ENCODE measurements around the gene ADAMTS18.
A peak's percentile ranks its signal among the peaks of the same experiment; 100 is the strongest.
"Not testable (repeated sequence)": the region's sequence is repeated elsewhere in the genome, so short reads cannot be mapped to it uniquely, and the experiment has no call there.

Gene ADAMTS18

GRCh38 chr16:77290451-77291115 is 144.3 kb downstream of the ADAMTS18 start:
- DNase-seq: no peak

DNA sequence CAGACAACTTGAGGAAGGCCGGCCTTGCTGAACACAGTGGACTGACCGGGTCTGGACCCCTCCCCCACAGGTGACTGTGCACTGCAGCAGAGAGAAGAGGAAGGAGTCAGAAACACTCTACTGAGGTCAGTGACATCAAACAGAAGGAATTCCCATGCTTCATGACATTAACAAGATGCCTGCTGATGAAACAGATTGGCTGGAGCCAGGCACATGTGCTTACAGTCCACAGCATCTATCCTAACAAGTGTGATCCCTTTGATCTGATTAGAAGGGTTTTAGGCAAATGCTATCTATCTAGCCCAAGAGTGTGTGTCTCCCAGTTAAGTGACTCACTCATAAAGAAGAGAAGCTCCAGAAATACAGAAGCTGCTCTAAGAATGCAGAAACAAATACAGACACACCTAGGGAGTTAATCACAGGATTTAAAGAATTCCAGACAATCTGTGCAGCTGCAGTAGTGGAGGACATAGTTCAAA is 145.5 kb downstream of the ADAMTS18 start:
- DNase-seq: no peak

DNA sequence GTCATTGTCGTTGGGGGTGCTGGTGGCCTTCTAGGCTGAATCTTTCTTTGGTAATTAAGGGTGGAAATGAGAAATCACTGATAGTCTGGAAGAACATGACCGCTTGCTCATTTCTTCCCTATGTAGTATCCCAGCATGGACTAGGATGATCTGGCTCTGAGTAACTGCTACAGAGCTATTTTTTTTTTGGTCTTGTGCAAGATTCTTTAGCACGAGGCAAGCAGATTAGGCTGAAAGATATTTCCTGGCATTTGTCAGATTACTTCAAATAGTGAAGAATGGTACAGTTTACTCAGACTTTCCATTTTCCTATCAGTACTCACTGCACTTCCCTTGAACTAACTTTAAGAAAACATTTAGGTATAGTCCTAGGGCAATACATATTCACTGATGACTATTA is 146.6 kb downstream of the ADAMTS18 start:
- DNase-seq: no peak

GRCh38 chr16:77285676-77286075 is 149.2 kb downstream of the ADAMTS18 start:
- DNase-seq: no peak

DNA sequence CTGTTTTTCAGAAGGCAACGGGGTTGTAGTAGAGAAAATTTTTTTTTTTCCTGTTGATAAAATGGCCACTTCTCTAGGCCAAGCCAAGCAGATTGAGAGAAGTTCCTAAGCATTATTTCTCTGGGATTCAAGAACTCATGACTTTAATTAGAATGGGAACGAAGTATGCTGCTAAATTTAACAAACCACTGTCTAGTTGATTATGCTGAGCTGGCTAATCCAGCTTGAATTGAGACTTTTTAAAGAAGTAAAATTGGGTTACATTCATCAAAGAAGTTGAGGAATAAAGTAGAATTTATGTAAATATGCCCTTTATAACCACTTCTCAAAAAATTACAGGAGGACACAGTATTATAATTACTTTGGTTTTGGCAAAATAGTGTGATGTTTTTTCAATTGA is 152.5 kb downstream of the ADAMTS18 start:
- no peak for DNase-seq

- DNase-seq: not testable (repeated sequence)
Observed at GRCh38 chr16:77279316-77279715, 155.5 kb downstream of the ADAMTS18 start.

DNA sequence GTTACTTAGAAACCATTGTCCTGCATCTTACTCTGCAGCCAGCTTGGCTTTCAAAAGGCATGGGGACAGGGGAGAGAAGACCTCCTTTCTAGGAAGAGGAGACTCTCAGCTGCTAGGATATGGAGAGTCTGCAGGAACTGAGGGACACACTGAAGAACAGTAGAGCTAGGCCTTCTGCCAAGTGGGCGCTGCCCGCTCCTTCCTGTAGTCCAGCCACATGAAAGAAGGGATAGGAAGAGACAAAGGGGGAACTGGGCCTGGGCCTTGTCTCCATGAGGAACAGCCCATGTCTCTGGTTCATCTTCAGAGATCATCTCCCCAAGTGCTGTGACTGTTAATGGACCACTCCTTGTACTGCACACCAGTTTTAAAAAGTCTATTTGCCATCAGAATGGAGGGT is 157.3 kb downstream of the ADAMTS18 start:
- no peak for DNase-seq

GRCh38 chr16:77277141-77277540 is 157.7 kb downstream of the ADAMTS18 start:
- no peak for DNase-seq

DNA sequence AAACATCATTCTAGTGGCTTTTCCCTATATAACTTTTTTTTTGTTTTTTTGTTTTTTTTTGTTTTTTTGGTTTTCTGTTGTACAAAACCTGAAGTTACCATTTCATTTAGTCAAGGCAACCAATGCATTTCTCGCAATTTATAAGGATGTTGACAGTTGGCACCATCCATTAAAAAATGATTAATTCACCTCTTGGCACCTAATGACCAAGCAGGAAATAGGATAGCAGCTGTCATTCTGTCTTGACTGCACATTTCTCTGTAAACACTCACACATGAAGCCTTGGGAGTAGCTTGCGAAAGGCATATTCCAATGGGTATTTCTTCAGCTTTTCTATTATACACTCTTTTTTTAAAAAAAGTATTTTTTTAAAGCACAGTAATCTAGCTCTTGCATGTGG is 158.2 kb downstream of the ADAMTS18 start:
- no peak for DNase-seq

DNA sequence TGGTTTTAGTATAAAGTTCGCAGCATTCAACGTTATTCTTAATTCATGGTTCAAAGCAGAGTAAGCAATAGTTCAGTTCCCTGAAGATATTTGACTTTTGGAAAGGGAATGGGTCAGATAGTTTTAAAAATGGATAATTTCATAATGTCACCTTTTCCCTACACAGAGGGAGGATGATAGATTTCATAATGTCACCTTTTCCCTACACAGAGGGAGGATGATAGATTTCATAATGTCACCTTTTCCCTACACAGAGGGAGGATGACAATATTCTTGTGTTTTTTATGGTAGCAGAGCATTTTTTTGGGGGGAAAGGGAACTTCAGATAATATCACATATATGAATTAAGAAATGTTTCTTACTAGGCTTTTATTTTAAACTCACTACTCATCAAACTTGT is 159.5 kb downstream of the ADAMTS18 start:
- not testable (repeated sequence) for DNase-seq

DNA sequence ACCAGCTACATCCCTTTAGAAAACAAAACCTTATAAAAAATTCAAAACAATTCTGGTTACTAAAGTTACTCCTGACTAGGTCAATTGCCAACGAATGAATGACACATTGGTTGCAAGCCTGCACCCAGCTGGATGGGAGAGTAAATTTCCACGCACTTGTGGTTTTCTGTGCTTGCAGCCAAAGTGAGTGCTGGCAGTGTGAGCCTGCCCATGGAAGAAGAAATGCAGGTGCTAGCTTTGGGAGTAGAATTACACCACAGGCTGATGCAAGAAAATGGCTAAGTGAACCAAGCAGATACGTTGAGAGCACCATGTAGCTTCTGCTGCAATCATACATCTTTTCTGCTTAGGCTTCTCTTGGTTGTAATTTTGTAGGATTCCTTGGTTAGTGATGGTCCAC is 161.0 kb downstream of the ADAMTS18 start:
- no peak for DNase-seq

GRCh38 chr16:77271532-77272426 is 163.1 kb downstream of the ADAMTS18 start:
- DNase-seq: peak in 21 of 58 donors; percentile 1 to 59 (median 15)

DNA sequence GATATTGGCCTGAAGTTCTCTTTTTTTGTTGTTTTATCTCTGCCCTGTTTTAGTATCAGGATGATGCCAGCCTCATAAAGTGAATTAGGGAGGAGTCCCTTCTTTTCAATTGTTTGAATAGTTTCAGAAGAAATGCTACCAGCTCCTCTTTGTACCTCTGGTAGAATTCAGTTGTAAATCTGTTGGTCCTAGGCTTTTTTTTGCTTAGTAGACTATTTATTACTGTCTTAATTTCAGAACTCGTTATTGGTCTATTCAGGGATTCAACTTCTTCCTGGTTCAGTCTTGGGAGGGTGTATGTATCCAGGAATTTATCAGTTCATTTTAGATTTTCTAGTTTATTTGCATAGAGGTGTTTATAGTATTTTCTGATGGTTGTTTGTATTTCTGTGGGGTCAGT is 168.6 kb downstream of the ADAMTS18 start:
- DNase-seq: not testable (repeated sequence)

DNA sequence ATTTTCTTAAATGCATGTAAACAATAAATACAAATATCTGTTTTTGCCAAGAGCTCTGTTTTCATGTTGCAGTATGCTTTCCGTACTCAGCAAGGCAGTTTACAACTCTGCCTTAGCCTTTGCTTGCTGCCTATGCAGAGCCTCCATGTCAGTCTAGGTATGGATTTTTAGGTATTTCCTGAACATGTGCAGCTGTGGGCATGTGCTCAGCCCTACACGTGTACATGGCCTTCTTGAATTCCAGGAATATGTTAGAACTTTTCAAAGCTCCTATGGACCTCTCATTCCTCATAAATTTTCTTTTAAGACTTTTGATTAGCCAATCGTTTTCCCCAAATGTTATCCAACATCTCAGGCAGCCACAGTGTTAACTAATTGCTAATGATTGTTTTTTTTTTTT is 171.9 kb downstream of the ADAMTS18 start:
- no peak for DNase-seq

- no peak for DNase-seq
Observed at GRCh38 chr16:77250400-77250799, 184.4 kb downstream of the ADAMTS18 start.

DNA sequence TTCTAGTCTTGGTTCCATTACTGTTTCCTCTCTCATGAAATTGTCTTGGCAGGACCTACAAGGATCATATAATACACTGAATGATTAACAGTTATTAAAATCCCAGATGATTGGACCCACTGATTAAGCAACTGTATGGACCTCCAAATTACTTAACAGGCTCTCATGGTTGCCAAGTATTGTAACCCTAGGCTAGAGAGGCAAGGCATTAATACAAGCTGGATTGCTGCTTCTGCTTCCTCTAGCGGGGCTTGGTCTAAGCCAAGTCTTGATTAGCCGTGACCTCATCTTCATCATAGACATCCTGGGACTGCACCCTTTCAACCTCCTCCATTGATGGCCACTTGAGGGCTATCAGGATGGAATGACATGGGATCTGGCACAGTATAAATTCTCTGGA is 188.7 kb downstream of the ADAMTS18 start:
- DNase-seq: no peak

DNA sequence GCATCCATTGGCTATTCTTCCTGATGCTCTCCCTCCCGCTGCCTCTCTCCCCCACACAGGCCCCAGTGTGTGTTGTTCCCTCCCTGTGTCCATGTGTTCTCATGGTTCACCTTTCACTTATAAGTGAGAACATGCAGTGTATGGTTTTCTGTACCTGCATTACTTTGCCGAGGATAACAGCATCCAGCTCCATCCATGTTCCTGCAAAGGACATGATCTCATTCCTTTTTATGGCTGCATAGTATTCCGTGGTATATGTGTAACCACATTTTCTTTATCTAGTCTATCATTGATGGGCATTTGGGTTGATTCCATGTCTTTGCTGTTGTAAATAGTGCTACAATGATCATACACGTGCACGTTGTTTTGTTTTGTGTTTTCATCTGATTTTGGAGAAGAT is 192.4 kb downstream of the ADAMTS18 start:
- not testable (repeated sequence) for DNase-seq

GRCh38 chr16:77238593-77238992 is 196.2 kb downstream of the ADAMTS18 start:
- no peak for DNase-seq

DNA sequence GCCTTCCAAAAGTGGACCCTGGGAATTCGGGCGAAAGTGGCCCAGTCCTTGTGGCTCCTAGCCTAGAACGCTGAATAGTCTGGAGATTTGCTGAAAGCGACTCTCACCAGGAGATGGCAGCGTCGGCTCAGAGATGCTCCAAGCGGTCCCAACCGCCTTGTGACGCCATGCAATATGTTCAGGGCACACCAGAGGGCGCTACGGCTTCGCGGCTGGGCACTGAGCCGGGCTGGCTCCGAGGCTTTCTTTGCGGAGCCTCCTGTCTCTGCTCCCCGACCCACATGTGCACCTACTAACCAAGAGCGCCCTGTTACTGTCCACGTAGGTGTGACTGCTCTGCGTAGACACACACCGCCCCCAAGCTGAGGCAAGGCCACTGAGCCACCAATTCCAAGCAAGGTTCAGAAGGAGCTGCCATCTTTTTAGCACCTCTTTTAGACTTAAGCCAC is 198.7 kb downstream of the ADAMTS18 start:
- DNase-seq: peak in 56 of 58 donors; percentile 46 to 95 (median 78)

DNA sequence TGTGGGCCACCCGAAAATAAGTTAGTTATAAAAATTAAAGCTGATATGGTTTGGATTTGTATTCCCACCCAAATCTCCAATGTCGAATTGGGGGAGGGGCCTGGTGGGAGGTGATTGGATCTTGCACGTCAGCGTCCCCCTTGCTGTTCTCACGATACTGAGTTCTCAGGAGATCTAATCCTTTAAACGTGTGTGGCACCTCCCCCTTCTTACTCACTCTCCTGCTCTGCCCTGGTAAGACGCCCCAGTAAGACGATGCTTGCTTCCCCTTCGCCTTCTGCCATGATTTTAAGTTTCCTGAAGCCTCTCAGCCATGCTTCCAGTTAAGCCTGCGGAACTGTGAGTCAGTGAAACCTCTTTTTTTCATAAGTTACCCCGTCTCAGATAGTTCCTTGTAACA is 200.2 kb downstream of the ADAMTS18 start:
- DNase-seq: no peak

- DNase-seq: no peak
Observed at GRCh38 chr16:77233799-77234519, 200.9 kb downstream of the ADAMTS18 start.
